Fibroblast of lung (primary cell): ENCODE data around the gene CCNT1. TPM values are rescaled to one million over a fixed set of nuclear protein-coding genes. Genes with fewer than 3 reads are reported as not detected.
A peak's percentile ranks its signal among the peaks of the same experiment; 100 is the strongest.
"Not testable (repeated sequence)": the region's sequence is repeated elsewhere in the genome, so short reads cannot be mapped to it uniquely, and the experiment has no call there.

Source experiments
- DNase-seq, 2 donors: peaks; one replicate each; pipeline versions ENCODE4 v3.0.0 to v3.0.0-alpha.2; 2010; ENCODE audit warnings: low read depth in 2 of 2
- H2AFZ ChIP-seq: 2 replicates; pipeline ENCODE4 v1.5.1; 2012; ENCODE audit warnings: low read length, control low read depth, inconsistent platforms
- H3K27ac ChIP-seq: 2 replicates; pipeline ENCODE4 v1.5.1; 2011; ENCODE audit warnings: low read length, control low read depth; ENCODE audit not compliant: insufficient read depth
- H3K27me3 ChIP-seq: 2 replicates; pipeline ENCODE4 v1.5.1; 2011; ENCODE audit warnings: mild to moderate bottlenecking, low read length; ENCODE audit not compliant: control insufficient read depth, insufficient read depth
- H3K36me3 ChIP-seq: 2 replicates; pipeline ENCODE4 v1.5.1; 2011; ENCODE audit warnings: low read length; ENCODE audit not compliant: control insufficient read depth, insufficient read depth
- H3K4me1 ChIP-seq: 2 replicates; pipeline ENCODE4 v1.5.1; 2011; ENCODE audit warnings: low read length; ENCODE audit not compliant: control insufficient read depth, insufficient read depth; ENCODE audit errors: extremely low read depth
- H3K4me2 ChIP-seq: 2 replicates; pipeline ENCODE4 v1.5.1; 2011; ENCODE audit warnings: low read length, control low read depth; ENCODE audit not compliant: insufficient read depth; ENCODE audit errors: extremely low read depth
- H3K4me3 ChIP-seq, 4 experiments: fragments of 200-600 bp in 1 of 4; sonication (generic) in 1 of 4; replicated peaks in 1 of 4; 2 replicates each; pipeline ENCODE4 v1.5.1; 2011 to 2016; ENCODE audit warnings: low read length in 4 of 4, low read depth in 3 of 4, mild to moderate bottlenecking in 3 of 4, control low read depth in 2 of 4, inconsistent platforms in 1 of 4, mixed read lengths in 1 of 4; ENCODE audit not compliant: insufficient read depth in 1 of 4; ENCODE audit errors: control extremely low read depth in 1 of 4
- H3K79me2 ChIP-seq: 2 replicates; pipeline ENCODE4 v1.5.1; 2012; ENCODE audit warnings: mild to moderate bottlenecking, low read length, inconsistent platforms; ENCODE audit not compliant: control insufficient read depth, insufficient read depth
- H3K9ac ChIP-seq: 2 replicates; pipeline ENCODE4 v1.5.1; 2011; ENCODE audit warnings: mild to moderate bottlenecking, low read length, control low read depth; ENCODE audit not compliant: insufficient read depth
- H3K9me3 ChIP-seq: 2 replicates; pipeline ENCODE4 v1.5.1; 2012; ENCODE audit warnings: low read depth, low read length; ENCODE audit not compliant: control insufficient read depth, insufficient read depth
- H4K20me1 ChIP-seq: 2 replicates; pipeline ENCODE4 v1.5.1; 2011; ENCODE audit warnings: low read length; ENCODE audit not compliant: control insufficient read depth, insufficient read depth; ENCODE audit errors: extremely low read depth
- CTCF ChIP-seq, 2 donors: IDR thresholded peaks in 1 of 2; conservative IDR thresholded peaks in 1 of 2; 1 replicate in 1 of 2; 2 replicates in 1 of 2; pipeline ENCODE4 v1.5.1; 2011 to 2012; ENCODE audit warnings: low read length in 2 of 2, control low read depth in 1 of 2, inconsistent platforms in 1 of 2, low read depth in 1 of 2, mild to moderate bottlenecking in 1 of 2
- EZH2 ChIP-seq: IDR thresholded peaks from 2 replicates; pipeline ENCODE4 v1.5.1; 2012; ENCODE audit warnings: low read length, control low read depth, mild to moderate bottlenecking; ENCODE audit errors: missing control alignments
- polyA plus RNA-seq, 2 donors: library from polyadenylated mRNA; depleted of rRNA in 1 of 2; stranded (reverse) in 1 of 2; unstranded in 1 of 2; fragments of >200 nt; gene quantifications; 2 replicates each; pipeline ENCODE4 v1.2.1, GENCODE V29; 2011 to 2012; ENCODE audit warnings: missing spikeins in 1 of 2
- total RNA-seq: library from RNA; depleted of rRNA; stranded (reverse); fragments of >200 nt; gene quantifications from 2 replicates; pipeline ENCODE4 v1.2.1, GENCODE V29; 2014

CCNT1 gene
- total and polyA plus RNA-seq, 2 donors (not counting 1 experiment from before 2014, with no cell fraction given), result 20.4 to 24.6 TPM

GRCh38 chr12:48682927-48683326 is 33.6 kb downstream of the CCNT1 start:
- TF ChIP-seq EZH2 (no peak), CTCF (conservative IDR thresholded peaks at IDR 0.05 in 1 of 2, IDR thresholded peaks at IDR 0.05 in 1 of 2; ENCODE audit: low read depth in 1 of 2, low read length in 2 of 2) (no peak)
- Histone ChIP-seq H3K36me3 (peaks cover 5% of the 10 kb centered on the region), H3K4me1 (peaks cover 7% of the 10 kb centered on the region), H3K9ac (no peak overlapping the region), H3K4me3 (peak overlapping the region in 2 of 4 experiments; percentile 96 to 98), H3K4me2 (no peak overlapping the region), H3K9me3 (no peaks in the 10 kb centered on the region), H2AFZ (no peak overlapping the region), H3K27ac (no peak overlapping the region), H3K27me3 (no peaks in the 10 kb centered on the region), H3K79me2 (peaks cover 40% of the 10 kb centered on the region), H4K20me1 (no peaks in the 10 kb centered on the region)
- DNase-seq, result no peak

- H3K36me3 ChIP-seq, H3K9ac ChIP-seq, H3K4me1 ChIP-seq, H3K27me3 ChIP-seq, DNase-seq, H4K20me1 ChIP-seq, H3K27ac ChIP-seq, H3K9me3 ChIP-seq: not testable (repeated sequence)
- peaks cover 42% of the 10 kb centered on the region for H3K79me2 ChIP-seq
- H3K4me2 ChIP-seq, result peak overlapping the region; percentile 78
- peak overlapping the region; percentile 91 for H2AFZ ChIP-seq
- peak overlapping the region; percentile 49 to 98 (median 82) for H3K4me3 ChIP-seq
Observed at GRCh38 chr12:48682533-48682905, 34.0 kb downstream of the CCNT1 start.

- Histone ChIP-seq H3K27me3 (no peaks in the 10 kb centered on the region), H3K4me2 (peak within 1 kb of the TSS; percentile 97), H3K4me1 (peaks cover 7% of the 10 kb centered on the region), H3K4me3 (peak within 1 kb of the TSS; percentile 93 to 98 (median 96)), H2AFZ (peak within 1 kb of the TSS; percentile 97), H3K27ac (peak within 1 kb of the TSS; percentile 94), H3K9me3 (no peaks in the 10 kb centered on the region), H3K36me3 (peaks cover 5% of the 10 kb centered on the region), H3K79me2 (peaks cover 47% of the 10 kb centered on the region), H3K9ac (peak within 1 kb of the TSS; percentile 96), H4K20me1 (no peaks in the 10 kb centered on the region)
- TF ChIP-seq EZH2 (no peak), CTCF (conservative IDR thresholded peaks at IDR 0.05 in 1 of 2, IDR thresholded peaks at IDR 0.05 in 1 of 2; ENCODE audit: low read depth in 1 of 2, low read length in 2 of 2) (no peak)
- peak; percentile 98 to 99 for DNase-seq
Observed at GRCh38 chr12:48681710-48682532, 34.6 kb downstream of the CCNT1 start, which contains the start of gene KANSL2. Gene KANSL2, minus strand, starts transcription at chr12:48682238. Its CDS starts 606 bp downstream, at chr12:48681632.
